Measurements from ENCODE around the gene MT3. TPM values are rescaled to one million over a fixed set of nuclear protein-coding genes. Genes with fewer than 3 reads are reported as not detected.

MT3 gene
- total and polyA plus RNA-seq, 2 of the 13 experiments (the other 11 are each of a cell fraction or from before 2014, with no cell fraction given), result not detected

DNA sequence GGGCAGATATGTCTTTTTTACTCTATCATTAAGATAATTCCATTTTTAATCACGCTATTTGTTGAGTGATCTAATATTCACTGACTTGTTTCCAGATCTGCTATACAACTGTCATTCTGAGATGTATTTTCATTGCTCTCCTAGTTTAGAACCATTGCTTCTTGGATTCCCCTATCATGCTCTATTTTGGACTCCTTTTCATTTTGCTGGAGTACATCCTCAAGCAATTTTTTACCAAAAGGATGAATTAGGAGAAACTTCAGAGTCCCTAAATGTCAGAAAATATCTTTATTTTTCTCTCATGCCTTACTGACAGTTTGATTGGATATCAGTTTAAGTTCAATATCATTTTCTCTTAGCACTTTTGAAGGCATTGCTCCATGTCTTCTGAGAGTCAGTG is 14.7 kb upstream of the MT3 start:
- in situ Hi-C loops (cut with HindIII; ENCODE audit: extremely low pct_ligation_motif_present, low pct_unique_long_range_greater_than_20kb) (loop anchor here (5.0 kb wide), 1 partner anchor 128 kb away; no protein-coding TSS in a partner anchor), intact Hi-C loops (cut with micrococcal nuclease; ENCODE audit: unreplicated experiment) (loop anchor here (5.0 kb wide), 1 partner anchor 213 kb away; no protein-coding TSS in a partner anchor)
- Histone ChIP-seq H3K79me2 (ENCODE audit: insufficient read depth, low read length) (no peaks in the 10 kb centered on the region), H4K20me1 (ENCODE audit: insufficient read depth, low read length) (no peaks in the 10 kb centered on the region), H3K27me3 (ENCODE audit: control insufficient read depth in 1 of 2, insufficient read depth in 2 of 2, low read length in 2 of 2) (peaks cover 0 to 6% of the 10 kb centered on the region in 2 experiments; a peak in 1 of 5 replicates), H3K4me1 (ENCODE audit: insufficient read depth, low read length) (no peaks in the 10 kb centered on the region), H3K9ac (ENCODE audit: insufficient read depth, low read depth, low read length) (no peak overlapping the region), H3K9me3 (ENCODE audit: low read length) (peaks cover 4% of the 10 kb centered on the region; the same call in 1 of the 2 replicates), H3K27ac (ENCODE audit: extremely low read length, insufficient read depth, low read length) (no peak overlapping the region), H3K4me2 (ENCODE audit: low read depth, low read length) (no peak overlapping the region), H2AFZ (ENCODE audit: low read length) (no peak overlapping the region), H3K4me3 (replicated peaks in 1 of 3; ENCODE audit: insufficient read depth in 1 of 3, low read depth in 2 of 3, low read length in 3 of 3) (no peak overlapping the region), H3K36me3 (replicated peaks in 1 of 2; ENCODE audit: control insufficient read depth in 1 of 2, insufficient read depth in 2 of 2, low read length in 2 of 2) (no peaks in the 10 kb centered on the region)
- ChIA-PET POLR2A (no interaction called here), CTCF (ENCODE audit: low intra/inter-chr PET ratio, low total read pairs) (no interaction called here)
- no peak for FAIRE-seq
- BruUV-seq (replicated peaks), result no TSS peak
- DNase-seq (ENCODE audit: low spot score), result no peak
- no peak for ATAC-seq
- 0% methylated on average over 1 of the region's 1 CpG for WGBS (ENCODE audit: low lambda C conversion rate)
- no peak for TF ChIP-seq PCBP1 (IDR thresholded peaks at IDR 0.05; ENCODE audit: borderline replicate concordance, low read depth, low read length)
- no peak for TF ChIP-seq ZNF83 (CRISPR knock-in tag; IDR thresholded peaks at IDR 0.05; ENCODE audit: borderline replicate concordance)
- no peak for TF ChIP-seq HNRNPUL1 (IDR thresholded peaks at IDR 0.05; ENCODE audit: low read depth, low read length)
- no peak for TF ChIP-seq THAP11 (CRISPR knock-in tag; IDR thresholded peaks at IDR 0.05)
- TF ChIP-seq GPN1 (CRISPR knock-in tag; IDR thresholded peaks at IDR 0.05; ENCODE audit: borderline replicate concordance), result no peak
- no peak for TF ChIP-seq ONECUT2 (CRISPR knock-in tag; IDR thresholded peaks at IDR 0.05)
- no peak for TF ChIP-seq XBP1 (CRISPR knock-in tag; IDR thresholded peaks at IDR 0.05)
- TF ChIP-seq ZNF12 (CRISPR knock-in tag; IDR thresholded peaks at IDR 0.05), result no peak
- TF ChIP-seq, protein P1, sequence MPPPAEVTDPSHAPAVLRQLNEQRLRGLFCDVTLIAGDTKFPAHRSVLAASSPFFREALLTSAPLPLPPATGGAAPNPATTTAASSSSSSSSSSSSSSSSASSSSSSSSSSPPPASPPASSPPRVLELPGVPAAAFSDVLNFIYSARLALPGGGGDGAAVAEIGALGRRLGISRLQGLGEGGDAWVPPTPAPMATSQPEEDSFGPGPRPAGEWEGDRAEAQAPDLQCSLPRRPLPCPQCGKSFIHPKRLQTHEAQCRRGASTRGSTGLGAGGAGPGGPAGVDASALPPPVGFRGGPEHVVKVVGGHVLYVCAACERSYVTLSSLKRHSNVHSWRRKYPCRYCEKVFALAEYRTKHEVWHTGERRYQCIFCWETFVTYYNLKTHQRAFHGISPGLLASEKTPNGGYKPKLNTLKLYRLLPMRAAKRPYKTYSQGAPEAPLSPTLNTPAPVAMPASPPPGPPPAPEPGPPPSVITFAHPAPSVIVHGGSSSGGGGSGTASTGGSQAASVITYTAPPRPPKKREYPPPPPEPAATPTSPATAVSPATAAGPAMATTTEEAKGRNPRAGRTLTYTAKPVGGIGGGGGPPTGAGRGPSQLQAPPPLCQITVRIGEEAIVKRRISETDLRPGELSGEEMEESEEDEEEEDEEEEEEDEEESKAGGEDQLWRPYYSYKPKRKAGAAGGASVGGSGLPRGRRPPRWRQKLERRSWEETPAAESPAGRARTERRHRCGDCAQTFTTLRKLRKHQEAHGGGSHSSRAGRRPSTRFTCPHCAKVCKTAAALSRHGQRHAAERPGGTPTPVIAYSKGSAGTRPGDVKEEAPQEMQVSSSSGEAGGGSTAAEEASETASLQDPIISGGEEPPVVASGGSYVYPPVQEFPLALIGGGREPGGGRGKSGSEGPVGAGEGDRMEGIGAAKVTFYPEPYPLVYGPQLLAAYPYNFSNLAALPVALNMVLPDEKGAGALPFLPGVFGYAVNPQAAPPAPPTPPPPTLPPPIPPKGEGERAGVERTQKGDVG (CRISPR knock-in tag; IDR thresholded peaks at IDR 0.05; ENCODE audit: borderline replicate concordance), result no peak
- TF ChIP-seq, protein P2, sequence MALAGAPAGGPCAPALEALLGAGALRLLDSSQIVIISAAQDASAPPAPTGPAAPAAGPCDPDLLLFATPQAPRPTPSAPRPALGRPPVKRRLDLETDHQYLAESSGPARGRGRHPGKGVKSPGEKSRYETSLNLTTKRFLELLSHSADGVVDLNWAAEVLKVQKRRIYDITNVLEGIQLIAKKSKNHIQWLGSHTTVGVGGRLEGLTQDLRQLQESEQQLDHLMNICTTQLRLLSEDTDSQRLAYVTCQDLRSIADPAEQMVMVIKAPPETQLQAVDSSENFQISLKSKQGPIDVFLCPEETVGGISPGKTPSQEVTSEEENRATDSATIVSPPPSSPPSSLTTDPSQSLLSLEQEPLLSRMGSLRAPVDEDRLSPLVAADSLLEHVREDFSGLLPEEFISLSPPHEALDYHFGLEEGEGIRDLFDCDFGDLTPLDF (CRISPR knock-in tag; IDR thresholded peaks at IDR 0.05), result no peak
- no peak for TF ChIP-seq IKZF1 (IDR thresholded peaks at IDR 0.05)
- no peak for TF ChIP-seq ZNF3 (CRISPR knock-in tag; IDR thresholded peaks at IDR 0.05)
- TF ChIP-seq ZNF557 (CRISPR knock-in tag; IDR thresholded peaks at IDR 0.05), result no peak
- TF ChIP-seq, protein P3, sequence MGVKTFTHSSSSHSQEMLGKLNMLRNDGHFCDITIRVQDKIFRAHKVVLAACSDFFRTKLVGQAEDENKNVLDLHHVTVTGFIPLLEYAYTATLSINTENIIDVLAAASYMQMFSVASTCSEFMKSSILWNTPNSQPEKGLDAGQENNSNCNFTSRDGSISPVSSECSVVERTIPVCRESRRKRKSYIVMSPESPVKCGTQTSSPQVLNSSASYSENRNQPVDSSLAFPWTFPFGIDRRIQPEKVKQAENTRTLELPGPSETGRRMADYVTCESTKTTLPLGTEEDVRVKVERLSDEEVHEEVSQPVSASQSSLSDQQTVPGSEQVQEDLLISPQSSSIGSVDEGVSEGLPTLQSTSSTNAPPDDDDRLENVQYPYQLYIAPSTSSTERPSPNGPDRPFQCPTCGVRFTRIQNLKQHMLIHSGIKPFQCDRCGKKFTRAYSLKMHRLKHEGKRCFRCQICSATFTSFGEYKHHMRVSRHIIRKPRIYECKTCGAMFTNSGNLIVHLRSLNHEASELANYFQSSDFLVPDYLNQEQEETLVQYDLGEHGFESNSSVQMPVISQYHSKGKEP (CRISPR knock-in tag; IDR thresholded peaks at IDR 0.05), result no peak
- TF ChIP-seq, protein P4, sequence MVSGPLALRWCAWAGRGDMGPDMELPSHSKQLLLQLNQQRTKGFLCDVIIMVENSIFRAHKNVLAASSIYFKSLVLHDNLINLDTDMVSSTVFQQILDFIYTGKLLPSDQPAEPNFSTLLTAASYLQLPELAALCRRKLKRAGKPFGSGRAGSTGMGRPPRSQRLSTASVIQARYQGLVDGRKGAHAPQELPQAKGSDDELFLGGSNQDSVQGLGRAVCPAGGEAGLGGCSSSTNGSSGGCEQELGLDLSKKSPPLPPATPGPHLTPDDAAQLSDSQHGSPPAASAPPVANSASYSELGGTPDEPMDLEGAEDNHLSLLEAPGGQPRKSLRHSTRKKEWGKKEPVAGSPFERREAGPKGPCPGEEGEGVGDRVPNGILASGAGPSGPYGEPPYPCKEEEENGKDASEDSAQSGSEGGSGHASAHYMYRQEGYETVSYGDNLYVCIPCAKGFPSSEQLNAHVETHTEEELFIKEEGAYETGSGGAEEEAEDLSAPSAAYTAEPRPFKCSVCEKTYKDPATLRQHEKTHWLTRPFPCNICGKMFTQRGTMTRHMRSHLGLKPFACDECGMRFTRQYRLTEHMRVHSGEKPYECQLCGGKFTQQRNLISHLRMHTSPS (CRISPR knock-in tag; IDR thresholded peaks at IDR 0.05; ENCODE audit: low read depth), result no peak

All from HepG2 (cell line).